HepG2 (cell line): ENCODE results near the gene HORMAD2. TPM values are rescaled to one million over a fixed set of nuclear protein-coding genes. Genes with fewer than 3 reads are reported as not detected.

Experiments used
- ATAC-seq: fragments of 200-7000 bp; cut with Tn5 transposase; 3 replicates; pipeline ENCODE4 v1.9.1; 2020; ENCODE audit warnings: mild to moderate bottlenecking, moderate library complexity
- BruUV-seq: library from RNA; stranded (reverse); fragments of 400-500 nt; replicated peaks from 2 replicates; lab custom pipeline; 2021; lab: Mats Ljungman, UMichigan
- CTCF ChIA-PET: fragments of 300-600 bp; formaldehyde crosslinking; extraction: SDS; loops from one replicate; lab custom pipeline; 2021; ENCODE audit warnings: low total read pairs, inconsistent platforms, low intra/inter-chr PET ratio; lab: Yijun Ruan, JAX
- POLR2A ChIA-PET: fragments of 350-600 bp; sonication (Branson Sonifier 250); formaldehyde crosslinking; loops from one replicate; lab custom pipeline; 2020; ENCODE audit warnings: antibody characterized with exemption, inconsistent platforms; lab: Yijun Ruan, JAX
- DNase-seq: peaks from one replicate; pipeline ENCODE4 v3.0.0-alpha.2; 2015; ENCODE audit warnings: low spot score
- FAIRE-seq: peaks from 3 replicates; lab custom pipeline; 2011; peaks lifted over from hg19 to GRCh38; lab: Jason Lieb, UNC
- H2AFZ ChIP-seq: one replicate; pipeline ENCODE4 v1.6.1; 2011; ENCODE audit warnings: low read length, inconsistent platforms
- H3K27ac ChIP-seq: fragments of 300-600 bp; 3 replicates; pipeline ENCODE4 v1.8.0; 2011; ENCODE audit warnings: mixed run types, mild to moderate bottlenecking, mixed read lengths, low read length, inconsistent platforms; ENCODE audit not compliant: insufficient read depth; ENCODE audit errors: extremely low read length
- H3K27me3 ChIP-seq, 2 experiments: fragments of 200-600 bp in 1 of 2; 2 replicates in 1 of 2; 3 replicates in 1 of 2; pipeline versions ENCODE4 v1.6.0 to v1.8.0; 2011; ENCODE audit warnings: low read length in 2 of 2, mild to moderate bottlenecking in 2 of 2, moderate library complexity in 2 of 2, inconsistent platforms in 1 of 2; ENCODE audit not compliant: insufficient read depth in 2 of 2, control insufficient read depth in 1 of 2
- H3K36me3 ChIP-seq, 2 experiments: fragments of 200-600 bp in 1 of 2; replicated peaks in 1 of 2; 2 replicates in 1 of 2; 3 replicates in 1 of 2; pipeline versions ENCODE4 v1.5.1 to v1.8.0; 2011; ENCODE audit warnings: low read length in 2 of 2, inconsistent platforms in 1 of 2; ENCODE audit not compliant: insufficient read depth in 2 of 2, control insufficient read depth in 1 of 2
- H3K4me1 ChIP-seq: 2 replicates; pipeline ENCODE4 v1.5.1; 2012; ENCODE audit warnings: low read length, inconsistent platforms; ENCODE audit not compliant: insufficient read depth
- H3K4me2 ChIP-seq: 2 replicates; pipeline ENCODE4 v1.6.0; 2011; ENCODE audit warnings: low read depth, low read length, inconsistent platforms
- H3K4me3 ChIP-seq, 3 experiments: fragments of 200-600 bp in 1 of 3; sonication (generic), shearing (Covaris generic) in 1 of 3; replicated peaks in 1 of 3; 2 replicates each; pipeline ENCODE4 v1.5.1; 2011 to 2016; ENCODE audit warnings: low read length in 3 of 3, inconsistent platforms in 2 of 3, low read depth in 2 of 3, mild to moderate bottlenecking in 2 of 3, control low read depth in 1 of 3, mixed read lengths in 1 of 3; ENCODE audit not compliant: insufficient read depth in 1 of 3
- H3K79me2 ChIP-seq: one replicate; pipeline ENCODE4 v1.6.1; 2011; ENCODE audit warnings: low read length, inconsistent platforms; ENCODE audit not compliant: insufficient read depth
- H3K9ac ChIP-seq: 2 replicates; pipeline ENCODE4 v1.6.0; 2011; ENCODE audit warnings: mild to moderate bottlenecking, low read depth, low read length, inconsistent platforms; ENCODE audit not compliant: insufficient read depth
- H3K9me3 ChIP-seq: 2 replicates; pipeline ENCODE4 v1.5.1; 2012; ENCODE audit warnings: mild to moderate bottlenecking, low read length
- H4K20me1 ChIP-seq: 2 replicates; pipeline ENCODE4 v1.6.0; 2011; ENCODE audit warnings: inconsistent platforms, mild to moderate bottlenecking, low read length, moderate library complexity; ENCODE audit not compliant: insufficient read depth
- ATF7 ChIP-seq, 2 experiments: fragments of 450-650 bp in 1 of 2; sonication (generic) in 1 of 2; formaldehyde crosslinking in 1 of 2; IDR thresholded peaks; 2 replicates each; pipeline versions ENCODE4 v1.4.0 to v1.6.1; 2016 to 2020; ENCODE audit warnings: antibody characterized with exemption in 1 of 2, mild to moderate bottlenecking in 1 of 2, missing genetic modification reagents in 1 of 2
- HIVEP1 ChIP-seq: sonication (generic); formaldehyde crosslinking; IDR thresholded peaks from 2 replicates; pipeline ENCODE4 v1.4.0; 2020; ENCODE audit warnings: mild to moderate bottlenecking, missing genetic modification reagents
- POLR2G ChIP-seq: fragments of 200-400 bp; formaldehyde crosslinking; IDR thresholded peaks from 2 replicates; pipeline ENCODE4 v1.6.1; 2018; ENCODE audit warnings: mild to moderate bottlenecking, low read depth, low read length, moderate library complexity
- SATB2 ChIP-seq: sonication (generic); formaldehyde crosslinking; IDR thresholded peaks from 2 replicates; pipeline ENCODE4 v1.5.0; 2020; ENCODE audit warnings: missing genetic modification reagents
- SNRNP70 ChIP-seq: fragments of 200-400 bp; formaldehyde crosslinking; IDR thresholded peaks from 2 replicates; pipeline ENCODE4 v1.6.1; 2017; ENCODE audit warnings: mild to moderate bottlenecking, low read depth, low read length, moderate library complexity
- SOX6 ChIP-seq, 2 experiments: fragments of 450-650 bp in 1 of 2; sonication (generic) in 1 of 2; formaldehyde crosslinking in 1 of 2; IDR thresholded peaks; 2 replicates each; pipeline versions ENCODE4 v1.4.0 to v1.6.1; 2017 to 2020; ENCODE audit warnings: antibody characterized with exemption in 1 of 2, mild to moderate bottlenecking in 1 of 2, missing genetic modification reagents in 1 of 2
- ZBTB1 ChIP-seq: sonication (generic); formaldehyde crosslinking; IDR thresholded peaks from 2 replicates; pipeline ENCODE4 v1.4.0; 2020; ENCODE audit warnings: missing genetic modification reagents, borderline replicate concordance
- ZNF431 ChIP-seq: sonication (generic); formaldehyde crosslinking; IDR thresholded peaks from 2 replicates; pipeline ENCODE4 v1.9.0; 2022; ENCODE audit warnings: missing genetic modification reagents, low read depth, mild to moderate bottlenecking, borderline replicate concordance
- WGBS: methylation state at CpG from one replicate; pipeline ENCODE4 v1.1.6; 2017; ENCODE audit warnings: low lambda C conversion rate; 5-methylcytosine and 5-hydroxymethylcytosine counted together
- in situ Hi-C: cut with HindIII; loops from 2 replicates; pipeline ENCODE4 v1.10.0; 2017; ENCODE audit warnings: low pct_unique_long_range_greater_than_20kb; ENCODE audit not compliant: extremely low pct_ligation_motif_present
- intact Hi-C: fragments of 100-400 bp; cut with micrococcal nuclease; formaldehyde crosslinking; loops from one replicate; pipeline ENCODE4 v1.10.0; 2022; ENCODE audit not compliant: unreplicated experiment
- polyA plus RNA-seq, 8 experiments: library from polyadenylated mRNA; depleted of rRNA in 3 of 8; stranded (reverse) in 7 of 8; unstranded in 1 of 8; fragments of >200 nt; fragmentation: Illumina TruSeq in 4 of 8; extraction: Trizol in 4 of 8; gene quantifications; 2 replicates each; pipeline versions ENCODE4 v1.2.1 to v1.2.3, GENCODE V29; 2011 to 2016; ENCODE audit warnings: low read depth in 4 of 8, missing spikeins in 1 of 8, mixed read lengths in 1 of 8; ENCODE audit not compliant: insufficient read depth in 1 of 8
- total RNA-seq, 5 experiments: library from RNA; depleted of rRNA; stranded (reverse); fragments of >200 nt; fragmentation: Illumina TruSeq; extraction: Trizol; gene quantifications; 2 replicates each; pipeline ENCODE4 v1.2.3, GENCODE V29; 2016; ENCODE audit warnings: low read depth in 1 of 5
- TF ChIP-seq, protein P1 (sequence below): sonication (generic); formaldehyde crosslinking; conservative IDR thresholded peaks from 2 replicates; pipeline ENCODE4 v1.8.0; 2022; ENCODE audit warnings: low read depth, missing genetic modification reagents
- TF ChIP-seq, protein P2 (sequence below): sonication (generic); formaldehyde crosslinking; IDR thresholded peaks from 2 replicates; pipeline ENCODE4 v1.8.1; 2023; ENCODE audit warnings: mild to moderate bottlenecking, inconsistent platforms, moderate library complexity, missing genetic modification reagents, borderline replicate concordance

HORMAD2 gene
- total and polyA plus RNA-seq, 2 of the 13 experiments (the other 11 are each of a cell fraction or from before 2014, with no cell fraction given), result not detected

DNA sequence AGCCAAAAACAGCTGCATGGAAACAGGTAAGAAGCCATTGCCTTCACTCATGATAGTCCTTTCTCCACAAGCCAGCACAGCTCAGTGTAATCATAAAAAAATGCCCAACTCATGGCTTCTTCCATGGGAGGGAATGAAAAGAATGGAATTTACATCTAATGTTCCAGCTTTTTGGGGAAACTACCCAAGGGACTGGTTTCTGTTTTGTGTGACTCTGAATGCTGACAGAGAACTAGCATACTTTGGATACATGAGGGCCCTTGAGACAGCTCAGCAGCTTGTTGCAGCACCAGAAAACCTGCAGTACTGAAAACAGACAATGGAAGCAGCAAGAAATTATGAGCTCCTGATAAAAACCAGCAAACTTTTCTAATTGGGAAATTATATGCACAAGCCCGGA lies 24.2 kb upstream of the HORMAD2 start:
- H2AFZ ChIP-seq, result no peak overlapping the region
- H3K9ac ChIP-seq, result no peak overlapping the region
- ChIA-PET CTCF (no interaction called here), POLR2A (interaction anchor here (1.3 kb wide), 1 partner anchor 9 kb away, joined by 3 read pairs; no protein-coding TSS in a partner anchor)
- no peaks in the 10 kb centered on the region for H3K9me3 ChIP-seq
- no peak for FAIRE-seq
- no peak overlapping the region for H3K4me2 ChIP-seq
- intact Hi-C loops (no loop called here), in situ Hi-C loops (no loop called here)
- H3K4me3 ChIP-seq, result no peak overlapping the region
- H3K36me3 ChIP-seq, result no peaks in the 10 kb centered on the region
- no peaks in the 10 kb centered on the region for H3K27me3 ChIP-seq
- peaks cover 38% of the 10 kb centered on the region for H3K4me1 ChIP-seq
- BruUV-seq, result no TSS peak
- no peak overlapping the region for H3K27ac ChIP-seq
- no peaks in the 10 kb centered on the region for H3K79me2 ChIP-seq
- WGBS, result 89% methylated on average over 1 of the region's 1 CpG
- H4K20me1 ChIP-seq, result no peaks in the 10 kb centered on the region
- TF ChIP-seq, protein P1, sequence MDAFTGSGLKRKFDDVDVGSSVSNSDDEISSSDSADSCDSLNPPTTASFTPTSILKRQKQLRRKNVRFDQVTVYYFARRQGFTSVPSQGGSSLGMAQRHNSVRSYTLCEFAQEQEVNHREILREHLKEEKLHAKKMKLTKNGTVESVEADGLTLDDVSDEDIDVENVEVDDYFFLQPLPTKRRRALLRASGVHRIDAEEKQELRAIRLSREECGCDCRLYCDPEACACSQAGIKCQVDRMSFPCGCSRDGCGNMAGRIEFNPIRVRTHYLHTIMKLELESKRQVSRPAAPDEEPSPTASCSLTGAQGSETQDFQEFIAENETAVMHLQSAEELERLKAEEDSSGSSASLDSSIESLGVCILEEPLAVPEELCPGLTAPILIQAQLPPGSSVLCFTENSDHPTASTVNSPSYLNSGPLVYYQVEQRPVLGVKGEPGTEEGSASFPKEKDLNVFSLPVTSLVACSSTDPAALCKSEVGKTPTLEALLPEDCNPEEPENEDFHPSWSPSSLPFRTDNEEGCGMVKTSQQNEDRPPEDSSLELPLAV (CRISPR knock-in tag), result no peak
- TF ChIP-seq SATB2 (CRISPR knock-in tag) (no peak), SOX6 (IDR thresholded peaks at IDR 0.05) (no peak), SOX6 (CRISPR knock-in tag; IDR thresholded peaks at IDR 0.05) (no peak), SNRNP70 (no peak), POLR2G (no peak), HIVEP1 (CRISPR knock-in tag) (no peak), ZNF431 (no peak), ATF7 (IDR thresholded peaks at IDR 0.05) (no peak), ATF7 (CRISPR knock-in tag; IDR thresholded peaks at IDR 0.05) (no peak), ZBTB1 (CRISPR knock-in tag) (no peak)
- TF ChIP-seq, protein P2, sequence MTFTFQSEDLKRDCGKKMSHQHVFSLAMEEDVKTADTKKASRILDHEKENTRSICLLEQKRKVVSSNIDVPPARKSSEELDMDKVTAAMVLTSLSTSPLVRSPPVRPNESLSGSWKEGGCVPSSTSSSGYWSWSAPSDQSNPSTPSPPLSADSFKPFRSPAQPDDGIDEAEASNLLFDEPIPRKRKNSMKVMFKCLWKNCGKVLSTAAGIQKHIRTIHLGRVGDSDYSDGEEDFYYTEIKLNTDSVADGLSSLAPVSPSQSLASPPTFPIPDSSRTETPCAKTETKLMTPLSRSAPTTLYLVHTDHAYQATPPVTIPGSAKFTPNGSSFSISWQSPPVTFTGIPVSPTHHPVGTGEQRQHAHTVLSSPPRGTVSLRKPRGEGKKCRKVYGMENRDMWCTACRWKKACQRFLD, result no peak
- TF ChIP-seq, all 625 proteins: peak for 0
- DNase-seq (no peak), ATAC-seq (no peak)
